GM18520 (cell line): ENCODE results near the gene ALS2CL.
"Not testable (repeated sequence)": the region's sequence is repeated elsewhere in the genome, so short reads cannot be mapped to it uniquely, and the experiment has no call there.

Experiments used
- ATAC-seq: cut with Tn5 transposase; IDR thresholded peaks from one replicate; pipeline ENCODE4 v1.9.1; 2021; ENCODE audit not compliant: unreplicated experiment

The ALS2CL gene

GRCh38 chr3:46705022-46705530 lies 11.6 kb upstream of the ALS2CL start:
- ATAC-seq, result no peak

- not testable (repeated sequence) for ATAC-seq
Observed at GRCh38 chr3:46704346-46704745, 10.9 kb upstream of the ALS2CL start.

- ATAC-seq, result no peak
Observed at GRCh38 chr3:46703013-46703520, 9.6 kb upstream of the ALS2CL start.

- no peak for ATAC-seq
Observed at GRCh38 chr3:46702246-46703012, 8.9 kb upstream of the ALS2CL start.

DNA sequence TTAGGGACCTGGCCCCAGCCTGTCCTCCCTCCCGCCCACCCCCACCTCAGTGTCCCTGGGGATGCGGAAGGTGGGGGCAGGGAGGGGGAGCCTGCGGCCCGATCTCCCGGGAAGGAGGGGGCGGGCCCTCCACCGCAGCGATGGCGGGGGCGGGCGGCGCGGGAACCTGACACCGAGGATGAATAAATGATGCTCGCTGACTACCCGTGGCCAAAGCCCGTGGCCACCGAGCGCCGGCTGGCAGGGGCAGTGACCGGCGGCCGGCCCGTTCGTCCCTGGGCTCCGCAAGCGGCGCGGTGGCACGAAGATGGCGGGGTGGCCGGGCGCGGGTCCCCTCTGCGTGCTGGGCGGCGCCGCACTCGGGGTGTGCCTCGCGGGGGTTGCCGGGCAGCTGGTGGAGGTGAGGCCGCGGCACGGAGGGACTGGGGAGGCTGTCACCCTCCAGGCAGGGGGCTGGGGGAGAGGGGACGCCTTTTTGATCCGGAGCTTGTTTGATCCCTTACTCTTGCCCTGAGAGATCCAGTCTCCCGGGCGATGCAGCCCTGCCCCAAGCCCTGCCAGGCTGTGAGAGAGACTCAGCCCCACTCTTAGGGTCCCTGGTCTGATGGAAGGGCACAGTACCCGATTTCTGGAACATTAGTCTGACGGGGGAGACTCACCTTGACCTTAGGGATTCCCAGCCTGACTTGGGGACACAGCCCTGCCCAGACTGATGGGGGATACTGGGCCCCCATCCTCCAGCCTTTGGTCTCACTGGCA lies 7.9 kb upstream of the ALS2CL start, which contains the start of gene TMIE:
Gene TMIE, plus strand, starts transcription at position 212 of the 759 bp plus-strand sequence. Its CDS starts 96 bp downstream, at position 308.
- no peak for ATAC-seq

- no peak for ATAC-seq
Observed at GRCh38 chr3:46700772-46701171, 7.3 kb upstream of the ALS2CL start.

DNA sequence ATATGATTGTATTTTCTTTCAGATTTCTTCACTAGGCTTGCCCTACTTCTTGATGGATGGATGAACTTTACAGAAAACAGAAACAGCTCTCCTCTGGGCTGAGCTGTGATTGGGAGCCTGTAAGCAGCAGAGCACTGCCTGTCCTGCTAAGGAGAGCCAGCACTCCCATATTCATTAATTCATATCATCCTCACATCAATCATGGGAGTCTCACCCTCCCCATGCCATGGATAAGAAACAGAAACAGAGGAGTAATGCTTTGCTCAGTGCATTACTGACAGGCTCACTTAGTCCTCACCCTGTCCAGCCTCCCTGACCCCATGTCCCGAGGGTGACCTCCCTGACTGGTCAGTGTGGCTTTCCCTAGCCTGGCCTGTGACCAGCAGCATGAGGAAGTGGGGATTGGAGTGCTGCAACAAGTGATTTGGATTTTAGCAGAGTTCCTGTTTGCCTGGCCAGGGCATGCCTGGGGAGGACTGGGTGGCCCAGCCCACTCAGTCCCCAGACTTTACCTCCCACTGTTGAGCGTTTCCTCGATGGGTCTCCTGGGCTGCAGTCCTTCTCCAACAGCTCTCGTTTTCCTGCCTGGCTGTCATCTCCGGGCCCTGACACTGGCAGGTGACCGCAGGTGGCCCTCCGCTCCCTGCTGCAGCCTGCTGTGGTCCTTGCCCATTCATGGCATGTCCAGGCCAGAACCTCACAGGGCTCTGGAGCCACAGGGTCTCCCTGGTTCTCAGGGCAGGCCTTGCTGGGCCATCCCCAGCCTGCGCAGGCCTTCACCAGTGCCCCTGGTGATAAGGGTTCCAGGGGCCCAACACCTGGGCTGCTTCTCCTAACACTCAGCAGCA lies 6.4 kb upstream of the ALS2CL start:
- no peak for ATAC-seq

- ATAC-seq, result no peak
Observed at GRCh38 chr3:46695962-46696894, 2.7 kb upstream of the ALS2CL start.

- ATAC-seq, result no peak
Observed at GRCh38 chr3:46695177-46695961, 1.9 kb upstream of the ALS2CL start.

GRCh38 chr3:46694520-46694919 lies 1.0 kb upstream of the ALS2CL start:
- no peak for ATAC-seq

DNA sequence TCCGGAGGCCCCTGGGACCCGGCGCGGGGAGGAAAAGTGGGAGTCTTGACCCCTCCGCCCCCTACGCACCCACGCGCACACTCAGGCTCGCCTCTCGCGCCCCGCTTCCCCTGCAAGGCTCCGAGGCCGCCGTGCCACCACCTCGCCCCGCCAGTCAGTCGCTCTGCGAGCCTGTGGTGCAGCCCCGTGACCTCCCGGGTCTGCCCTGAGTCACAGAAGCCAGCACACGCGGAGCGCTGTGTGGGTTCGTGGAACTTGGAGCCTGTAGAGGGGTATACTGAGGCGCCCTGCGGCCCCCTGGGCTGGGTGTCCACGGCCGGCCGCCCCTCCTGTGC lies 380 bp upstream of the ALS2CL start:
- ATAC-seq, result no peak

DNA sequence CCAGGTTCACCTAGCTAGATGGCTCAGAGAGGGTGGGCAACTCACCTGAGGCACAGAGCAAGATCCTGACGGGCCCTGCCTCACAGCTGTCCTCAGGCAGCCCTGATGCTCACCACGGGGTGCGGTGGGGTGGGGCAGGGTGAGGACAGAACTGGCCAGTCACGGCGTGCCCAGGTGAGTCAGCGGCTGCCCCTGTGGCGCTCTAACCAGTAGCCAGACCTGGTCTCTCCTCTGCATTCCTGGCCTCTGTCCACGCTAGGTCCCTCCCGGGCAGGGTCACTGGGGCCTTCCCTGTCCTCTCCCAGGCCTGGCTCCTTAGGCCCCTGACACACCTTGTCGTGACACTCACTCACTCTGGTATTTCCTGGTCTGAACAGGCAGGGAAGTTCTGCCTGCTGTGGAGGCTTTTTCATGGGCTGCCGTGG lies 901 bp downstream of the ALS2CL start:
- no peak for ATAC-seq

DNA sequence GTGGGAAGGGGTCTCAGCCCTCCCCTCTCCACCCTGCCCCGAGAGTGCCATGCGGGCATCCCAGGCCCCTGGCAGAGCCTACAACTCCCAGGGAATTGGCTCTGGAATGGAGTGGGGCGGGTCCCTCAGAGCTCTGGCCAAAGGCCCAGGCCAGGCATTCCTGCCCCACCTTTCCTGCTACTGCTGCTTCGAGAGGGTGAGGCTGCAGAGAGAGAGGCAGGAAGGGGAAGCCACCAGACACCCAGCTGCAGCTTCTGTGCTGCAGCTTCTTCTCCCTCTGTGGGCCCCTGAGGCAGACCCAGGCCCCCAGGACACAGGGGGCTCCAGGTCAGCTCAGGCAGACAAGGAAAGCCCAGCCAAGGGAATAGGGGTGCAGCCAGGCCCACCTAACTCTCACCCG lies 2.7 kb downstream of the ALS2CL start:
- no peak for ATAC-seq

DNA sequence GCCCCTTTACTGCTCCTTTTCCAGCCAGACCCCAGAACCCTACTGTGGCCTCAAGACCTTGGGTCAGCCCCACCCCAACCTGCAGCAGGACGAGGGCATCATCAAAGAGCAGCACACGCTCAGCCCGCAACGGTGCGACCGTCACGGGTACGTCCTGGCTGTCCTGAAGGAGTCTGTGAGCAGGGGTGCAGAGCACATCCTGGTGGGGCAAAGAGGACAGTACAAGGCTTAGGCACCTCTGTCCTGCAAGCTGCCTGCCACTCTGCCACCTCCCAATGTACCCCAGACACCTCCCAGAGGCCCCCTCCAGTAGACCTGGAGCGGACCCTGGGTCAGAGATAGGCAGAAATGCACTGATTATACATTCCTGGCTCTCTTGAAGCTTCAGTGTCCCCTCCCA lies 8.0 kb downstream of the ALS2CL start:
- no peak for ATAC-seq

DNA sequence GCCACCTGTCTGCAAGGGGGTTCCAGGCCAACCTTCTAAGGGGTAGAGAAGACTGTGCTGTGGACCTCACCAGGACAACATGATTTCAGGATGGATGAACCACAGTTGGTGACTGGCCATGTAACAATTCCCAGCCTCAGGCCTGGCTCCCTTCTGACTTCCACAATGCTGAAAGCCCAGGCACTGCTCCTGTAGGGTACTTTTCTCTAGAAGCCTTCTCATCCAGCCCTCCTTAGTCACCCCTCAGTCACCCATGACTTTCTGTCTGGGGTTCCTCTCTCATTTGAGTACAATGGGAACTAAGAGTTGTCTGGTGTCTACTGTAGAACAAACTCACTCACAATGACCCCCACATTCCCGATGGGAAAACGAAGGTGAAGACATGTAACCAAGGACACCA lies 8.6 kb downstream of the ALS2CL start:
- ATAC-seq, result no peak

DNA sequence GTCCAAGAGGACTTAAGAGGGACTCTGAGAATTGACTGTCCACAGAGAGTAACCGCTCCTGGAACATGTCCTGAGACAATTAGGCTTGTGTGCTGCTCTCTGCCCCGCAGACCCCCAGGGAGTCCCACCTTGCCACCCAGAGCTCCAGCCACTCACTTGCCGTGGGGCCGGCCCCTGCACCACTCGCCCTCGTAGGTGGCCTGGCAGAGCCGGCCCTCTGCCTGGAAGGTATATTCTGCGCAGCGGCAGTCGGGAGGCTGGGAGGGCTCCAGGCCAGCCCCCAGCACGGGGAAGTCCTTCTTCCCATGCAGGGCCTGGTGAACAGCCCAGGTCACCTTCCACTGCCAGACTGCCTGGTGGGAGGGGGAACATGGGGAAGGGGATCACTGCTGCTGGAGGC lies 10.5 kb downstream of the ALS2CL start:
- no peak for ATAC-seq

- no peak for ATAC-seq
Observed at GRCh38 chr3:46681856-46682540, 11.5 kb downstream of the ALS2CL start.

- ATAC-seq, result no peak
Observed at GRCh38 chr3:46681387-46681786, 12.1 kb downstream of the ALS2CL start.
